GM18505 (cell line): ENCODE results near the gene OVCH2.

Experiments used
- ATAC-seq: cut with Tn5 transposase; IDR thresholded peaks from one replicate; pipeline ENCODE4 v1.9.1; 2021; ENCODE audit not compliant: unreplicated experiment
- POLR2A ChIP-seq: IDR thresholded peaks from 4 replicates; pipeline ENCODE4 v1.6.1; 2011; ENCODE audit warnings: borderline replicate concordance; ENCODE audit not compliant: insufficient read depth, insufficient read length; ENCODE audit errors: extremely low read depth

The OVCH2 gene

DNA sequence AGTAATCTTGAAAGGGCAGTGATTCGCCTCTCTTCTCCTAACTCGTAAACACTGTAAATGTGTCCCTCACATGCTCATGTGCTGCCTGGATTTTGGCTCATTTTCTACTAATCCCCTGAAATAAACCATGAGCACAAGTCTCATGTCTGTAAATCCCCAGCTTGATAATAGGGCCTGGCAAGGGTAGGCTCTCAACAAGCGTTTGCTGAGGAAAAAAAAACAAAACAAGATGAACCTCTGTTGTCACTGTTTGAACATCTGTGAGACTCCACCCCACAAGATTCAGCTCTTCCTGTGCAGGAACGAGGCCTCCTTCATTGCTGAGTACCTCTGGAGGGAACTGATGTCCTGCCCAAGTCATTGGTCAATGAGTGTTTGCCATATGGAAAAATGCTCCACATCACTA lies 28.5 kb downstream of the OVCH2 start:
- ATAC-seq, result no peak
- TF ChIP-seq POLR2A, result no peak

- ATAC-seq, result no peak
- no peak for TF ChIP-seq POLR2A
Measured at GRCh38 chr11:7677071-7677470, 29.2 kb downstream of the OVCH2 start.

- ATAC-seq, result no peak
- no peak for TF ChIP-seq POLR2A
Measured at GRCh38 chr11:7675631-7676030, 30.6 kb downstream of the OVCH2 start.

GRCh38 chr11:7673724-7674434 lies 32.4 kb downstream of the OVCH2 start:
- no peak for ATAC-seq

GRCh38 chr11:7672960-7673723 lies 33.1 kb downstream of the OVCH2 start, which contains the start of gene CYB5R2:
Gene CYB5R2, minus strand, starts transcription at chr11:7673500. Its CDS starts 675 bp downstream, at chr11:7672825.
- ATAC-seq, result no peak
- TF ChIP-seq POLR2A, result peak; percentile 55

More at GRCh38 chr11:7673724-7674434, 32.4 kb downstream of the OVCH2 start:
- TF ChIP-seq POLR2A, result no peak

GRCh38 chr11:7672276-7672959 lies 33.9 kb downstream of the OVCH2 start:
- TF ChIP-seq POLR2A, result no peak
- ATAC-seq, result peak; percentile 12

GRCh38 chr11:7671347-7672215 lies 34.7 kb downstream of the OVCH2 start:
- TF ChIP-seq POLR2A, result no peak
- peak; percentile 51 for ATAC-seq

DNA sequence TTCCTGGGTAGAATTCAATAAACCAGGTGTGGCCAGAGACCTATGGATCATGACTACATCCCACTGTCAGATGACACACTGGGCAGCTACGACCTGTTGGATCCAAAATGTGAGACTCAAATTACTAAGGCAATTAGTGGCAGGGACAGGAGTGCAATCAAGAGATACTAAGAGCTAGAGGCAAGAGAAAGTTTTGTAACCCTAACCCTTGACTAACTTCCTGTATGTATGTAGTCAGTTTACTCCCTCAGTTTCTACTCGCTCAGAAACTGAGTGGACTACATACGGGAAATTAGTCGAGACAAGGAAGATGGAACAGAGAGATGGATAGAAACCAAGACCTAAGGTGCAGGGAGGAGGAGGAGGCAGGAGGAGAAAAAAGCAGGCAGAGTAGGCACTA lies 35.6 kb downstream of the OVCH2 start:
- ATAC-seq, result no peak
- TF ChIP-seq POLR2A, result no peak

DNA sequence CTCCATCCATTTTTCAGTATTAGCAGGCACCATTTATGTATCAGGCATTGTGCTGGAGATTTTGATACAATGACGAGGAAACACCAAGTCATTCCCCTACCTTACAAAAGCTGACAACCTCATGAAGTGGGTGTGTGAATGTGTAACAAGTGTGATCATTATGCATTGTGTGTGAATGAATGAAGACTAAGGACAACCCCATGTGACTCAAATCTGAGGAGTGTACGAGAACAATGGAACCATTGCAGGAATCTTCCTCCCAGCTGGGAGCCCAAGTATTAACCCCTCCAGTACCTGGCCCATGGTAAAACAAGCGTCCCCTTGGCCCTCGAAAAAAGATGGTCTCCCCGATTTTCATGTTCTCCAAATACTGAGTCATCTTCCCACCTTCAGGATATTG lies 37.4 kb downstream of the OVCH2 start:
- no peak for TF ChIP-seq POLR2A

DNA sequence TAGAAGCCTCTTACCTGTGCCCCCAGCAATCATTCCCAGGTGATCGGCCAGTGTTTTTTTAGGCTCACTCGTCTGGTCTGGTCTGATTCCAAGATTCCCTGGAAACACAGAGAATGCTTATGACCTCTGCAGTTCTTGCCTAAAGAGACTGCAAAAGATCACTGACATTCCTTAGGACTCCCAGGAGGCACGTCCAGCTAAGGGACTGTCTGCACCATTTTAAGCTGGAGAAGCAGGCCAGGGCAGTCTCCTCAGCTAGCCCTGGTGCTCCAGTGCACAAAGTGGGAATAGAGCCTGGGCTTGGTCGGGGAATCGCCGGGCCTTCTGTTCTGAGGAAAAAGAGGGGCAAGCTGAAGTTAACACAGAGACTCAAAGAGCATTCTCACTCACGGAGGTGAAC lies 37.8 kb downstream of the OVCH2 start:
- ATAC-seq, result no peak
- no peak for TF ChIP-seq POLR2A

More for the DNA sequence above, 37.4 kb downstream of the OVCH2 start:
- no peak for ATAC-seq

DNA sequence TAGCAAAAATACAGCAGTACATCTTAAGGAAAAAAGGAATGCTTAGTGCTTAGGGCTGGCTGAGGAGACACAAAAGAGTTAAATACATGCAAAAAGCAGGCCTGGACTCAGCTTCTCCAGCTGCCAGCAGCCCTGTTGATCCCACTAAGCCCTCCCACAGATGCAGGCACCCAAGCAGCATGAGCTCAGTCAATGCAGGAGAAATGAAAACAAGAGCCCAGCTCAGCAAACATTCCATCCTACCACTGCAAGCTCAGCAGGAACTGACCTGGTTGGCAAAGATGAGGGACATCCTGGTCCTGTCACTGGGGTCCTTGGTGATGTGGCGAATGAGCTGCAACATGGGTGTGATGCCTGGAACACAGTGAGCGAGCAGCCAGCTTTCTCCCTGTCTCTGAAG lies 38.8 kb downstream of the OVCH2 start:
- TF ChIP-seq POLR2A, result no peak
- no peak for ATAC-seq

GRCh38 chr11:7666292-7666866 lies 39.9 kb downstream of the OVCH2 start:
- no peak for TF ChIP-seq POLR2A
- ATAC-seq, result no peak

GRCh38 chr11:7665473-7666291 lies 40.6 kb downstream of the OVCH2 start:
- ATAC-seq, result peak; percentile 93
- peak; percentile 24 for TF ChIP-seq POLR2A
